Activated CD4-positive, CD25-positive, alpha-beta regulatory T cell treated with anti-CD3 and anti-CD28 coated beads, Interleukin-2, amount 50 U/mL, for 72 hours (primary cell): ENCODE data around the gene PRKCZ.

Source experiments
- DNase-seq: peaks from one replicate; pipeline ENCODE4 v3.0.0; 2021

Gene PRKCZ

DNA sequence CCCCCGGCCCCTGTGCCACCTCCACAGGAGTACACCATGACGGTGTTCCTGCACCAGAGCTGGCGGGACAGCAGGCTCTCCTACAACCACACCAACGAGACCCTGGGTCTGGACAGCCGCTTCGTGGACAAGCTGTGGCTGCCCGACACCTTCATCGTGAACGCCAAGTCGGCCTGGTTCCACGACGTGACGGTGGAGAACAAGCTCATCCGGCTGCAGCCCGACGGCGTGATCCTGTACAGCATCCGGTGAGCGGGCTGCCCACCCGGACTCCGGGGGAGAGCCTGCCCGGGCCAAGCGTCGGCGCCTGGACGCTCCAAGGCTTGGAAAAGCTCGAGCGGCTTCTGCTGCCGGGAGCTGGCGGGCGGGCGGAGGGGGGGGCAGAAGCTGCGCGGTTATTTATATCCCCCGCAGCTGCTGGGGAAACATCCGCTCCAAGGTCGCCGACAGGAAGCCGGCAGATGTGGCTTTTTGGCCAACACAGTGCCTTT lies 24.7 kb upstream of the PRKCZ start:
- DNase-seq, result no peak

DNA sequence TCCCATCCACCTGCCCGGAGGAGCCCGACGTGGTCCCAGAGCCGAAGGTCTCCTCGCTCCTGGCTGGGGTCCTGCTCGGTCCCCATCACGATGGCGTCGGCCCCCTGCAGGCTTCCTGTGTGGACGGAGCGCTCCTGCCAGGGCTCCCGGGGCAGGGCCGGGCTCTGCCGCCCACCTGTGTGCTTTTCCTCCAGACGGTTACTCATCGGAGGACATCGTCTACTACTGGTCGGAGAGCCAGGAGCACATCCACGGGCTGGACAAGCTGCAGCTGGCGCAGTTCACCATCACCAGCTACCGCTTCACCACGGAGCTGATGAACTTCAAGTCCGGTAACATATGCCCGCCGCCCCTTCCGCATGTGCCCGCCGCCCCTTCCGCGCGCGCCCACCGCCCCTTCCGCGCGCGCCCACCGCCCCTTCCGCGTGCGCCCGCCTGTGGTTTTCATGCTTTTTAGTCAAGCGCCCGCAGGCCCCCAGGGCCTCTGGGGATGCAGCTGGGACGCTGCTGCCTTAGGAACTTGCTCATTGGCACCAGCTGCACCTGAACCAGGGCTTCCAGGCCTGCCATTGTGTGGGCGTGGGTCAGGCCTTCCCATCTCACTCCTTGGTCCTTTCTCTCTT lies 22.1 kb upstream of the PRKCZ start:
- DNase-seq, result no peak

GRCh38 chr1:2028870-2029560 lies 21.2 kb upstream of the PRKCZ start:
- no peak for DNase-seq

GRCh38 chr1:2029561-2029960 lies 20.6 kb upstream of the PRKCZ start:
- no peak for DNase-seq

- DNase-seq, result no peak
Observed at GRCh38 chr1:2030076-2030871, 19.9 kb upstream of the PRKCZ start.

GRCh38 chr1:2031546-2032540 lies 18.4 kb upstream of the PRKCZ start:
- DNase-seq, result no peak

DNA sequence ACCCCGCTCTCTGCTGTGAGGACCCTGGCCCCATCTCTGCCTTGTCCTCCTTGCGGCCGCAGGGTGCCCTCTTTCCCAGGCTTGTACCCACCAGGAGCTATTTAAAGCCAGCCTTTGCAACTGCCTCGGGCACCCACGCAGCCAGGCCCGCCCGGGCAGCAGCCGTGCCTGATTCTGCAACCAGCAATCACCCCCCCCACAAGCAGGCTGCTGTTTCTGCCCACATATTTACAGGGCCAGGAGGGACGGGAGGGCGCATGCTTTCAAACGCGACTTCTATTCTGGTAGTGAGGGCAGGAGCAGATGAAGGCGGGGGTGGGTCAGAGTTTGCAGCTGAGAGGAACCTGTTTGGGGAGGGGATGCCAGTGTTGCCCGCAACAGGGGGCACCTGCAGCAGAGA lies 17.5 kb upstream of the PRKCZ start:
- DNase-seq, result no peak

GRCh38 chr1:2033165-2033564 lies 17.0 kb upstream of the PRKCZ start:
- no peak for DNase-seq

DNA sequence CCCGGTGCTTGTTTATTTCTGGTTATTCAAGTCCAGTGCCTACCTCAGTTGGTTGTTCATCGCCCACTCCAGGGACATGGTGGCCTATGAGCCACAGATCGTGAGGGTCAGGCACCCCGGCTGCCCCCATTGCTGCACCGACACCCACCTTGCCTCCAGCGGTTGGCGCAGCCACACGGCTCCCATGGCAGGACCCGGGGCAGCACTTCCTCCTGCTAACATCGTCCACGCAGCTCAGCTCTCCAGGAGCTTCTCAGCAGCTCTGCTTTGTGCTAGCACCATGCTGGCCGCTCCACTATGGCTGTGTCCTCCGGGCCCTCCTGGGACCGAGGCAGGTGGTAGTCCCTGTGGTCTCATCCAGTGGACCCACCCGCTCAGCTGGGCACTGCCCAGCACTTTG lies 13.9 kb upstream of the PRKCZ start:
- no peak for DNase-seq

DNA sequence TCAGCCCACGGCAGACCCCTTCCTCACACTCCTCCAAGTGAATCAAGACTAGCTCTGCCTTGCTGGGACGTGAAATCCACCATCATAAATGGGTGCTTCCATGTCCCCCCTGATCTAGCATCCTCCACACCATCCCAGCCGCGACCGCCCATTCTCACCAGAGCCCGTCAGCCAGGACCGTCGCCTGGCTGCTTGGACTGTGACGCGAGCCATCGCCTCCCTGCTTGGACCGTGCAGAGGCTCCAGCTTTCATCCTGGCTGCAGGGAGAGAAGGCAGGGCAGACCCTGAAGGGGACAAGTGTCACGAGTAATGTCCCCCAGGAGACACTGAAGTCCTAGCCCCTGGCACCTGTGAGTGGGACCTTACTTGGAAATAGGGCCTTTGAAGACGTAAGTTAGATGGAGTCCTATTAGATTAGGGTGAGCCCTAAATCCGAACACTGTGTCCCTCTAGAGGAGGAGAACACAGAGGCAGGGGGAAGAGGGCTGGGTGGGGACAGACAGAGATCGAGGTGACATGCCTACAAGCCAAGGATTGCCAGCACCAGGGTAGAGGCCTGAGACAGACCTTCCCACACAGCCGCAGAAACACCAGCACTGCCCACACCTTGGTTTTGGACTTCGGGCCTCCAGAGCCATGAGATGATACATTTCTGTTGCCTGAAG lies 12.8 kb upstream of the PRKCZ start:
- no peak for DNase-seq

- no peak for DNase-seq
Observed at GRCh38 chr1:2038229-2038628, 12.0 kb upstream of the PRKCZ start.

DNA sequence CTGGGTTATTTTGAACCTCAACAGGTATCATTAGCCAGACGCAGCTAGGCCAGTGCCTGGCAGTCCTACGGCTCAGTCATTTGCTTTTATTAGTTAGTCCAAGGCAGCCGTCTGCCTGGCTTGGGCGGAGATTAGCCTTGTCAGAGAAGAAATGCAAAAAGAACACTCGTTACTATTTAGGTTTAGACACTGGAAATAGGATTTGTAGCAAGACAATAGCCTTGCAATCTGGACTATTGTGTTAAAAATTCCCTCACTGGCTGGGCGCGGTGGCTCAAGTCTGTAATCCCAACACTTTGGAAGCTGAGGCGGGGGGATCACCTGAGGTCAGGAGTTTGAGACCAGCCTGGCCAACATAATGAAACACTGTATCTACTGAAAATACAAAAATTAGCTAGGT lies 11.0 kb upstream of the PRKCZ start:
- no peak for DNase-seq

- DNase-seq, result no peak
Observed at GRCh38 chr1:2041305-2041704, 8.9 kb upstream of the PRKCZ start.

DNA sequence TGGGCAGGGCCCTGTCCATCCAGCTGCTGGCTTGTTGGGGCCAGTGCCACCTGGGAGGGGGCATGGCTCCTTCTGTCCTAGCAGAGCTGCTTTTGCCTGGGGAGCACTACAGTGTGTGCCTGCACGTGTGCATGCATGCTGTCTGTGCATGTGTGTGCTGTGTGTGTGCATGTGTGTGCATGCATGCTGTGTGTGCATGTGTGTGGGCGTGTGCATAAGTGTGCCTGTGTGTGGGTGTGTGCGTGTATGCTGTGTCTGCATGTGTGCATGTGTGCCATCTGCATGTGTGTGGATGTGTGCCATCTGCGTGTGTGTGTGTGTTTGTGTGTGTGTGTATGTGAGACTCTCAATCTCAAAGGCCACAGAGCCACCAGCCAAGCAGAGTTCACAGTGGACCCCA lies 8.3 kb upstream of the PRKCZ start:
- no peak for DNase-seq

GRCh38 chr1:2042830-2043773 lies 7.1 kb upstream of the PRKCZ start:
- no peak for DNase-seq

- no peak for DNase-seq
Observed at GRCh38 chr1:2043886-2044285, 6.3 kb upstream of the PRKCZ start.

DNA sequence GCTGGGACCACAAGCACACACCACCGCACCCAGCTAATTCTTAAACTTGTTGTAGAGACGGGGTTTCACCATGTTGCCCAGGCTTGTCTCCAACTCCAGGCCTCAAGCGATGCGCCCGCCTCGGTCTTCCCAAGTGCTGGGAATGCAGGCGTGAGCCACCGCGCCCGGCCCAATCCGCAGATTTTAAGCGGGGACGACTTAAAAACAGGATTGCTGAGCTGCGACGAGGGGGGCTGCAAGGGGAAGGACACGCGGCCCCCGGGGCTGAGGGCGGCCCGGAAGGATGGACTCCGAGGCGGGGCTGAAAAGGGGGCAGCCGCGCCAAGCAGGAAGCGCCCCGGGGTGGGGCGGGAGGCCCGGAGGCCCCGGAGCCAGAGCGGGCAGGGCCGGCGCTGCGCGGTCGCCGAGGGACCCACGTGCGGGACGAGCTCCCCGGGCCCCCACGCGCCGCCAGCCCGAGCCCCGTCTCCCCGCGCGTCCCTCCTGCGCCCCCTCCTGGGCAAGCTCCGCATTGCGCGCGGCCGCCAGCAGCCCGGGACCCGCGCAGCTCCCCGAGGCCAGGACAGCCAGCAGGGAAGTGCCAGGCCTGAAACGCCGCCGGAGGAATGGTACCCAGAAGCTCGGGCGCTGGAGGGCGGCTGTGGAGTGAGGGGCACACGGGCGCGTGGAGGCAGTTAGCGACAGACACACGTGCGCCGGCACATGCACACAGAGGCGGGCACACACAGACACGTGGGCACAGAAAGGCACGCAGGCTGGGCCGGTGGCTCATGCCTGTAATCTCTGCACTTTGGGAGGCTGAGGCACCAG lies 5.5 kb upstream of the PRKCZ start:
- DNase-seq, result peak; percentile 90

DNA sequence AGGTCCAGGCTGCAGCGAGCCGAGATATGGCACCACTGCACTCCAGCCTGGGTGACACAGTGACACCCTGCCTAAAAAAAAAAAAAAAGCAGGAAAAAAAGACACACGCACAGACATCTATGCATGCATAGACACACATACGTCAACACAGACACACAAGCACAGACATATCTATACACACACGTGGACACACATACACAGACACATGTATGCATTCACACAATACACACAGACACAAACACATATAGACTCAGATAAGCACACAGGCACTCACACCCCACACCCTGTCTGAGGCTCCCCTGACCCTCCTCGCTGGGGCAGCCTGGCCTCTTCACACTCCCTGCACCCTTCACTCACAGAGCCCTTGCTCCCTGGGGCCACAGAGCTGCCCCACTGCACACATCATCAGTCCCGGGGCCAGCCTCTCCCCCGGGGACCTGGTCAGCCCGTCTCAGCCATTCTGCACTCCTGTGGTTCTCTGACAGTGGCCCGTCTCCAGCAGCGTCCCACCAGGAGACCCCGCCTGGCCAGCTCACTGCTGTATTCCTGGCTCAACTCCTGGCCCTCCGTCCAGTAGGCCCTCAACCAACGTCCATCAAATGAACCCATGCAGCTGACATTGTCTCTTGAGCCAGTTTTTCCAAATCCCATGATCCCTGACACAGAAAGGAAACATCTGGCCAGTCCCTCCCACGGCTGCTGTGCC lies 4.6 kb upstream of the PRKCZ start:
- DNase-seq, result no peak

DNA sequence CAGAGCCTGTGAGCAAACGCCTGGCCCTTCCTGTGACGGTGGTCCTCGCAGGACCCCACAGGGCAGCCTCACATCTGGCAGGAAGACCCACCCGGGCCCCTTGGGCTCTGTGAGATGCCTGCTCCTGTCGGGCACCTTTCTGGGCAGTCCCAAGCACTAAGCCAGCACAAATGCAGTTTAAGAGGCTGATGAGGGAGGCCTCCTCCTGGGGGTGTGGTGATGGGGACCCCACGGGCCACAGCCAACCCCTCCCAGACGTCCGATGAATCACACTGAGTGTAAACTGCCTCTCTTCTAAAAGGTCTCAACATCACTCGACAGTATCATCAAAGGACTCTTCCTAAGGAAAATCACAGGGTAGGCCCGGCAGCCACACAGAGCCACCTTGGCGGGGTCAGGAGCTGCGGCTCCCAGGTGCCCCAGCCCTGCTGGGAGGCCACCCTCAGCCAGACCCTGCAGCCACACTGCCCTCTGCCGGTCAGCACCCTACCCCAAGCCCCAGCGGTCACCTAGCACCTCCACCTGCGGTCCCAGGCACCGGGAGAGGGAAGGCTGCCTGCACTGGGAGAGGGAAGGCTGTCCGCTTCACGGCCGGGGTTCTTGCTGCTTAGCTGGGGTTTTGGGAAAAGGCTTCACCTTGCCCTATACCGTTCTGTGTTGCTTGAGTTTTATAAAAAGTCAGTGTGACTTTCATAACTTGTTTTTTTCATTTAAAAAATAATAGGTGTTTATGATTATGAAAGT lies 3.9 kb upstream of the PRKCZ start:
- DNase-seq, result peak; percentile 63
